Measurements from ENCODE around the gene MGMT. TPM values are rescaled to one million over a fixed set of nuclear protein-coding genes. Genes with fewer than 3 reads are reported as not detected.

Gene MGMT
- total RNA-seq, 4 donors from 2014 or later: 10.9 to 37.7 (median 16.0) TPM

DNA sequence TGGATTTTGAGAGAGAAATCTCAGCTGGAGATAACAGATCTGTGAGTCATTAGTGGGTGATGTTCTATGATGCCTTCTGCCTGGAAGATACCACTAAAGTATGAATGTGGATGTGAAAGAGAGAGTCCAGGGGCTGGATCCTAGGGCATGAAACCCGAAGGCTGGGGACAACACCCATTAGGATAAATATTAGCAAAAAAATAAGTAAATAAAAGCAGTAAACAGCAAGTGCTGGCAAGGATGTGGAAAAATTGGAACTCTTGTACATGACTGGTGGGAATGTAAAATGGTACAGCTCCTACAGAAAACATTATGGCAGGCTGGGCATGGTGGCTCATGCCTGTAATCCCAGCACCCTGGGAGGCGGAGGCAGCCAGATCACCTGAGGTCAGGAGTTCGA is 16.6 kb upstream of the MGMT start:
- no peak overlapping the region for H3K4me3 ChIP-seq
- no peak for DNase-seq
- H3K9me3 ChIP-seq: no peaks in the 10 kb centered on the region
- no peak overlapping the region for H3K27ac ChIP-seq
- intact Hi-C loops (cut with DNase I; ENCODE audit: low total_unique reads): no loop called here
- H3K27me3 ChIP-seq: no peaks in the 10 kb centered on the region
- H3K36me3 ChIP-seq: no peaks in the 10 kb centered on the region
- H3K4me1 ChIP-seq: no peaks in the 10 kb centered on the region
- TF ChIP-seq, protein P1, sequence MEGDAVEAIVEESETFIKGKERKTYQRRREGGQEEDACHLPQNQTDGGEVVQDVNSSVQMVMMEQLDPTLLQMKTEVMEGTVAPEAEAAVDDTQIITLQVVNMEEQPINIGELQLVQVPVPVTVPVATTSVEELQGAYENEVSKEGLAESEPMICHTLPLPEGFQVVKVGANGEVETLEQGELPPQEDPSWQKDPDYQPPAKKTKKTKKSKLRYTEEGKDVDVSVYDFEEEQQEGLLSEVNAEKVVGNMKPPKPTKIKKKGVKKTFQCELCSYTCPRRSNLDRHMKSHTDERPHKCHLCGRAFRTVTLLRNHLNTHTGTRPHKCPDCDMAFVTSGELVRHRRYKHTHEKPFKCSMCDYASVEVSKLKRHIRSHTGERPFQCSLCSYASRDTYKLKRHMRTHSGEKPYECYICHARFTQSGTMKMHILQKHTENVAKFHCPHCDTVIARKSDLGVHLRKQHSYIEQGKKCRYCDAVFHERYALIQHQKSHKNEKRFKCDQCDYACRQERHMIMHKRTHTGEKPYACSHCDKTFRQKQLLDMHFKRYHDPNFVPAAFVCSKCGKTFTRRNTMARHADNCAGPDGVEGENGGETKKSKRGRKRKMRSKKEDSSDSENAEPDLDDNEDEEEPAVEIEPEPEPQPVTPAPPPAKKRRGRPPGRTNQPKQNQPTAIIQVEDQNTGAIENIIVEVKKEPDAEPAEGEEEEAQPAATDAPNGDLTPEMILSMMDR (IDR thresholded peaks at IDR 0.05): no peak
- no peak for TF ChIP-seq POLR2A (IDR thresholded peaks at IDR 0.05)

DNA sequence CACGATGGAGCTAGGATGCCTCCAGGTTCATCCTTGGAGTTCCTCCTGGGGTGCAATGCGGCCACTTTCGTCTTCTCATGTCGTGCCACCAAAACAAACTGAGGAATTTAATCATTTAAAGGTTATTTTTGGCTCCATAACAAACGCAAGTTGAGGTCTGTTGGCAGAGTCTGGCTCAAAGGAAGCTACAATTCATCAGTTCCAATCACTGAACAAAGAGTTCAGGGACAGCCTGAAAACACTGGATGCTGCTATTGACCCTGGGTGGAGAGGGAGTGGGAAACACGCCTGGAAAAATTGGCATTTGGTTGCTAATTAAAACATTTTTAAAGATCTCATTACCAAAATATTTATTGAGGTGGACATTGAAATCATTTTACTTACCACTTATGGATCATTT is 11.4 kb upstream of the MGMT start:
- H3K4me3 ChIP-seq: no peak overlapping the region
- no peak for TF ChIP-seq POLR2A (IDR thresholded peaks at IDR 0.05)
- TF ChIP-seq, protein P1 (IDR thresholded peaks at IDR 0.05): no peak
- no peaks in the 10 kb centered on the region for H3K9me3 ChIP-seq
- no peaks in the 10 kb centered on the region for H3K36me3 ChIP-seq
- no peak overlapping the region for H3K27ac ChIP-seq
- H3K4me1 ChIP-seq: no peaks in the 10 kb centered on the region
- H3K27me3 ChIP-seq: no peaks in the 10 kb centered on the region
- intact Hi-C loops (cut with DNase I; ENCODE audit: low total_unique reads): no loop called here
- no peak for DNase-seq

DNA sequence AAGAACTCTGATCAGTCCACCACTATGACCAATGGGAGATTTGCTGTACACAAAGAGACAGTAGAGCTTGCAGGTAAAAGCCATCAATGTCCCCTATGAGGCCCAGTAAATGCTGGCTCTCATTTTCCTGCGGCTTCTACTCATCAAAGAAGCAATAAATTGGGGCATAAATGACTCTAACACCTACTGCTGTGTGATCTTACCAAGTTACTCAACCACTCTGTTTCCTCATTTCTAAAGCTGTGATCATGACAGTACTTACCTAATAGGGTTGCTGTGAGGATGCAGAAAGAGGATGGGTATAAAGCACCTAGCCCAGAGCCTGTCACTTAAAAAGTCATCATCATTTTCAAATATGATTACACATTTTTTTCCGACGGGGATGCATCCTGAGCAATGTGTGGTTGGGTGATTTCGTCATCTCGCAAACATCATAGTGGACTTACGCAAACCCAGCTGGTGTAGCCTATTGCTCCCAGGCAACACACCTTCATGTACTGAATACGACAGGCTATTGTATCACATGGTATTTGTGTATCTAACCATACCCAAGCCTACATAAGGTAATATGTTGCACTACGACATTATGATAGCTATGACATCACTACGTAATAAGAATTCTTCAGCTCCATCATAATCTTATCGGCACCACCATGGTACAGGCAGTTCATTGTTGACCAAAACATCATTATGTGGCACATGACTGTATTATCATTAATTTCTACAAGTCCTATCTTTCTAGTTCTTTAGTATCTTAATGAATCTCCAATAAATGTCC is 7.1 kb upstream of the MGMT start:
- no peak overlapping the region for H3K4me3 ChIP-seq
- no peaks in the 10 kb centered on the region for H3K9me3 ChIP-seq
- no peak for DNase-seq
- no peaks in the 10 kb centered on the region for H3K27me3 ChIP-seq
- intact Hi-C loops (cut with DNase I; ENCODE audit: low total_unique reads): no loop called here
- no peak overlapping the region for H3K27ac ChIP-seq
- TF ChIP-seq POLR2A (IDR thresholded peaks at IDR 0.05): no peak
- TF ChIP-seq, protein P1 (IDR thresholded peaks at IDR 0.05): no peak
- no peaks in the 10 kb centered on the region for H3K36me3 ChIP-seq
- H3K4me1 ChIP-seq: no peaks in the 10 kb centered on the region

- Histone ChIP-seq H3K9me3 (no peaks in the 10 kb centered on the region), H3K27me3 (no peaks in the 10 kb centered on the region), H3K4me3 (no peak overlapping the region), H3K4me1 (peaks cover 0 to 7% of the 10 kb centered on the region in 2 donors), H3K36me3 (no peaks in the 10 kb centered on the region), H3K27ac (no peak overlapping the region)
- no peak for DNase-seq
- no peak for TF ChIP-seq POLR2A (IDR thresholded peaks at IDR 0.05)
- TF ChIP-seq, protein P1 (IDR thresholded peaks at IDR 0.05): no peak
- intact Hi-C loops (cut with DNase I; ENCODE audit: low total_unique reads): no loop called here
Observed at GRCh38 chr10:129462257-129462795, 4.7 kb upstream of the MGMT start.

GRCh38 chr10:129464251-129464650 is 2.8 kb upstream of the MGMT start:
- Histone ChIP-seq H3K4me3 (no peak overlapping the region), H3K9me3 (no peaks in the 10 kb centered on the region), H3K4me1 (peaks cover 0 to 7% of the 10 kb centered on the region in 2 donors), H3K36me3 (no peaks in the 10 kb centered on the region), H3K27ac (no peak overlapping the region), H3K27me3 (no peaks in the 10 kb centered on the region)
- DNase-seq: no peak
- intact Hi-C loops (cut with DNase I; ENCODE audit: low total_unique reads): no loop called here
- TF ChIP-seq, protein P1 (IDR thresholded peaks at IDR 0.05): no peak
- no peak for TF ChIP-seq POLR2A (IDR thresholded peaks at IDR 0.05)
